Upper lobe of left lung (tissue), 4 donors: ENCODE measurements around the gene TANGO2.

ENCODE experiments used
- POLR2A ChIP-seq, 4 donors: fragments of 450-650 bp; IDR thresholded peaks; one replicate each; pipeline ENCODE4 v1.5.1; 2016 to 2017; ENCODE audit warnings: antibody characterized with exemption in 4 of 4, mild to moderate bottlenecking in 2 of 4
- TF ChIP-seq, protein P1 (sequence below), 6 experiments: fragments of 450-650 bp in 4 of 6; fragments of 200-600 bp in 2 of 6; sonication (generic) in 2 of 6; IDR thresholded peaks; one replicate each; pipeline ENCODE4 v1.5.1; 2016 to 2019; ENCODE audit warnings: antibody characterized with exemption in 6 of 6

DNA sequence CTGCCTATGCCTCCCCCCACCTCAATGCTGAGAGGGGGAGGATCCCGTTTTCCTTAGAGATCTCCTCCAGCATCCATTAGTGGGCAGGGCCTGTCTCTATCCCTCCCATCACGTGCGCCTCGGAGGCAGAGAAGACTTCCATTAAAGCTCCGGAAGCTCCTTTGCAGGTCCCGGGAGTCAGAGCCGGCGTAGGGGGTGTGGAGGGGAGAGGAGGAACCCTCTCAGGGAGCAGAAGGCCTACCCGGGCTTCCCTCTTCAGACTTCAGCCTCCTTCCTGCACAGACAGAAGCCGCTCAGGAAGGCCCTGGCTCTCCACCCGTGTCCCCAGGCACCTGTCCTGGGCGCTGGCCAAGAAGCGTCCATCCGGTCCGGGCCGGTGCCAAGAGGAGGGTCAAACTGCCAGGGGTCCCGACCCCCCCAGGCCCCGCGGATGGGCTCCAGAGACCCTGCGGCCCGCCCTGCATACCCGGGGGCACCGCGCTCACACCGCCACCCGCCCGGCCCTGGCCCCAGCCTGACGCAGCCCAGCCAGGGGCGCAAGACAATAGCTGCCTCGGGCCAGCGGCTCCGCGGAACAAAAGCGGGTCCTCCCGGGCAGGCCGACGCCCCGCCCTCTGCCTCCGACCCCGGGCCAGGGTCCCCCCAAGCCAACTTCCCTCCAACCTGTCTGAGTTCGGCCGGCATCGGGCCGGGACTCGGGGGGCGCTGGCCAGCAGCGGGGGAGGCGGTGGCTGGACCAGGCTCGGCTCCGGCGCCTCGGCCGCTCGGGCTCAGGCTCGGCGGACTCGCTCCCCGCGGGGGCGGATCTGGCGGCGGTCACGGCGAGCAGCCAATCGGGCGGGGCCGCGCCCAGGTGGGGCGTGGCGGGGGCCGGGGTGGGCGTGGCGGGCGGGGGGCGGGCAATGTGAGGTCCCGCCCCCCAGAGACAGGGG, 34.2 kb upstream of the TANGO2 start:
- peak in 2 of 4 donors; percentile 40 to 73 for TF ChIP-seq POLR2A (IDR thresholded peaks at IDR 0.05)
- TF ChIP-seq, protein P1, sequence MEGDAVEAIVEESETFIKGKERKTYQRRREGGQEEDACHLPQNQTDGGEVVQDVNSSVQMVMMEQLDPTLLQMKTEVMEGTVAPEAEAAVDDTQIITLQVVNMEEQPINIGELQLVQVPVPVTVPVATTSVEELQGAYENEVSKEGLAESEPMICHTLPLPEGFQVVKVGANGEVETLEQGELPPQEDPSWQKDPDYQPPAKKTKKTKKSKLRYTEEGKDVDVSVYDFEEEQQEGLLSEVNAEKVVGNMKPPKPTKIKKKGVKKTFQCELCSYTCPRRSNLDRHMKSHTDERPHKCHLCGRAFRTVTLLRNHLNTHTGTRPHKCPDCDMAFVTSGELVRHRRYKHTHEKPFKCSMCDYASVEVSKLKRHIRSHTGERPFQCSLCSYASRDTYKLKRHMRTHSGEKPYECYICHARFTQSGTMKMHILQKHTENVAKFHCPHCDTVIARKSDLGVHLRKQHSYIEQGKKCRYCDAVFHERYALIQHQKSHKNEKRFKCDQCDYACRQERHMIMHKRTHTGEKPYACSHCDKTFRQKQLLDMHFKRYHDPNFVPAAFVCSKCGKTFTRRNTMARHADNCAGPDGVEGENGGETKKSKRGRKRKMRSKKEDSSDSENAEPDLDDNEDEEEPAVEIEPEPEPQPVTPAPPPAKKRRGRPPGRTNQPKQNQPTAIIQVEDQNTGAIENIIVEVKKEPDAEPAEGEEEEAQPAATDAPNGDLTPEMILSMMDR (IDR thresholded peaks at IDR 0.05): no peak
